ENCODE results near the gene LRRIQ4.
A peak's percentile ranks its signal among the peaks of the same experiment; 100 is the strongest.

LRRIQ4 gene

GRCh38 chr3:169812332-169813235 is at the start of gene LRRIQ4, which contains the start of gene LRRC34:
LRRIQ4 (plus strand) TSS chr3:169812870; CDS start chr3:169821922, 9,052 bp downstream.
LRRC34 (minus strand) TSS chr3:169812904; CDS start chr3:169812548, 356 bp downstream.
- Histone ChIP-seq H3K4me3 (ENCODE audit: low read length) (peak within 1 kb of the TSS; percentile 73), H3K4me1 (ENCODE audit: control insufficient read depth, low read length) (peaks cover 46% of the 10 kb centered on the region), H3K9me3 (ENCODE audit: control insufficient read depth, insufficient read depth, low read length) (peaks cover 10% of the 10 kb centered on the region; the same call in 1 of the 2 replicates), H3K4me2 (ENCODE audit: low read length) (peak within 1 kb of the TSS; percentile 98), H3K79me2 (ENCODE audit: control insufficient read depth, low read length) (peaks cover 22% of the 10 kb centered on the region), H3F3A (ENCODE audit: control insufficient read depth, insufficient read depth) (peaks cover 16% of the 10 kb centered on the region), H3K9me2 (replicated peaks; ENCODE audit: control insufficient read depth, low read length) (no peaks in the 10 kb centered on the region), H3K27me3 (ENCODE audit: control insufficient read depth, low read length) (no peaks in the 10 kb centered on the region), H3K36me3 (ENCODE audit: control insufficient read depth, low read length) (no peaks in the 10 kb centered on the region; the same call in 1 of the 2 replicates), H3K27ac (ENCODE audit: low read depth, low read length) (peak within 1 kb of the TSS; percentile 53), H4K20me1 (ENCODE audit: control insufficient read depth, insufficient read depth, low read depth, low read length) (no peaks in the 10 kb centered on the region)
- TF ChIP-seq EZH2phosphoT487 (IDR thresholded peaks at IDR 0.05; ENCODE audit: borderline replicate concordance, low read length) (no peak), CTCF (IDR thresholded peaks at IDR 0.05; ENCODE audit: low read depth, low read length, poor library complexity, severe bottlenecking) (no peak)

DNA sequence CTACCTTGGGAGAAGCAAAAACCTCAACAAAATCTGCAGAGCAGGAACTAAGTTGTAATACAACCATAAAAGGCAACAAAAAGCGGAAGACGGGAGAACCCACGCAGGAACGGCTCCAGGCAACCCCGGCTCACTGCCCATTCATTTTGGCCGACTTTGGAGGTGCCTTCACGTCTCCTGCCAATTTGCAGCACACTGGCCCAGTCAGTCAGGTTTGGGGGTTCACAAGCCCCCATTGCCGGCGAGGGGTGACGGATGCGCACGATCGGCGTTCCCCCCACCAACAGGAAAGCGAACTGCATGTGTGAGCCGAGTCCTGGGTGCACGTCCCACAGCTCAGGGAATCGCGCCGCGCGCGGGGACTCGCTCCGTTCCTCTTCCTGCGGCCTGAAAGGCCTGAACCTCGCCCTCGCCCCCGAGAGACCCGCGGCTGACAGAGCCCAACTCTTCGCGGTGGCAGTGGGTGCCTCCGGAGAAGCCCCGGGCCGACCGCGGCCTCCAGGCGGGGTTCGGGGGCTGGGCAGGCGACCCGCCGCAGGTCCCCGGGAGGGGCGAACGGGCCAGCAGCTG is 48.3 kb upstream of the LRRIQ4 start:
- H3K27me3 ChIP-seq (ENCODE audit: control insufficient read depth, low read length): no peaks in the 10 kb centered on the region
- peak overlapping the region; percentile 90 for H3K4me2 ChIP-seq (ENCODE audit: low read length)
- H3K4me3 ChIP-seq (ENCODE audit: low read length): peak overlapping the region; percentile 98
- H3K9me3 ChIP-seq (ENCODE audit: control insufficient read depth, insufficient read depth, low read length): peaks cover 4% of the 10 kb centered on the region; the same call in 1 of the 2 replicates
- H3K36me3 ChIP-seq (ENCODE audit: control insufficient read depth, low read length): peaks cover 5% of the 10 kb centered on the region
- TF ChIP-seq EZH2phosphoT487 (IDR thresholded peaks at IDR 0.05; ENCODE audit: borderline replicate concordance, low read length): no peak
- TF ChIP-seq CTCF (IDR thresholded peaks at IDR 0.05; ENCODE audit: low read depth, low read length, poor library complexity, severe bottlenecking): no peak
- H3K4me1 ChIP-seq (ENCODE audit: control insufficient read depth, low read length): peaks cover 35% of the 10 kb centered on the region
- no peaks in the 10 kb centered on the region for H3K9me2 ChIP-seq (replicated peaks; ENCODE audit: control insufficient read depth, low read length)
- no peaks in the 10 kb centered on the region for H4K20me1 ChIP-seq (ENCODE audit: control insufficient read depth, insufficient read depth, low read depth, low read length)
- peaks cover 45% of the 10 kb centered on the region for H3F3A ChIP-seq (ENCODE audit: control insufficient read depth, insufficient read depth)
- peak overlapping the region; percentile 91 for H3K27ac ChIP-seq (ENCODE audit: low read depth, low read length)
- no peaks in the 10 kb centered on the region; the same call in none of the 2 replicates for H3K79me2 ChIP-seq (ENCODE audit: control insufficient read depth, low read length)

GRCh38 chr3:169764882-169765612 is 47.6 kb upstream of the LRRIQ4 start, which contains the start of gene TERC:
TERC (minus strand) TSS chr3:169765060.
- peaks cover 4% of the 10 kb centered on the region; the same call in 1 of the 2 replicates for H3K9me3 ChIP-seq (ENCODE audit: control insufficient read depth, insufficient read depth, low read length)
- peak within 1 kb of the TSS; percentile 90 for H3K4me2 ChIP-seq (ENCODE audit: low read length)
- TF ChIP-seq CTCF (IDR thresholded peaks at IDR 0.05; ENCODE audit: low read depth, low read length, poor library complexity, severe bottlenecking) (no peak), EZH2phosphoT487 (IDR thresholded peaks at IDR 0.05; ENCODE audit: borderline replicate concordance, low read length) (no peak)
- H3K4me1 ChIP-seq (ENCODE audit: control insufficient read depth, low read length): peaks cover 33% of the 10 kb centered on the region
- H3K36me3 ChIP-seq (ENCODE audit: control insufficient read depth, low read length): peaks cover 5% of the 10 kb centered on the region
- H3K27me3 ChIP-seq (ENCODE audit: control insufficient read depth, low read length): no peaks in the 10 kb centered on the region
- H3K27ac ChIP-seq (ENCODE audit: low read depth, low read length): peak within 1 kb of the TSS; percentile 91
- H4K20me1 ChIP-seq (ENCODE audit: control insufficient read depth, insufficient read depth, low read depth, low read length): no peaks in the 10 kb centered on the region
- H3F3A ChIP-seq (ENCODE audit: control insufficient read depth, insufficient read depth): peaks cover 49% of the 10 kb centered on the region
- H3K4me3 ChIP-seq (ENCODE audit: low read length): peak within 1 kb of the TSS; percentile 98
- H3K9me2 ChIP-seq (replicated peaks; ENCODE audit: control insufficient read depth, low read length): no peaks in the 10 kb centered on the region
- no peaks in the 10 kb centered on the region; the same call in none of the 2 replicates for H3K79me2 ChIP-seq (ENCODE audit: control insufficient read depth, low read length)

All from DOHH2 (cell line).